ENCODE data around the gene INSM1. TPM values are rescaled to one million over a fixed set of nuclear protein-coding genes. Genes with fewer than 3 reads are reported as not detected.
A peak's percentile ranks its signal among the peaks of the same experiment; 100 is the strongest.

The INSM1 gene
- polyA plus RNA-seq, 3 donors = not detected

- no peak overlapping the region for H3K9ac ChIP-seq (ENCODE audit: insufficient read depth, low read length, poor library complexity, severe bottlenecking)
- peak overlapping the region; percentile 38 to 76 for H3K4me3 Mint-ChIP-seq
- no peaks in the 10 kb centered on the region for H3K79me2 ChIP-seq (ENCODE audit: insufficient read depth, low read length)
- WGBS (ENCODE audit: insufficient coverage) = 0% methylated on average over 3 of the region's 6 CpGs
- no peak overlapping the region for H2AFZ ChIP-seq (ENCODE audit: insufficient read depth, low read depth, low read length, poor library complexity, severe bottlenecking)
- H3K27ac ChIP-seq (ENCODE audit: low read depth in 1 of 2, low read length in 2 of 2) = no peak overlapping the region
- H3K9me3 Mint-ChIP-seq = peaks cover under 1 to 27% (median 11%) of the 10 kb centered on the region in 7 donors
- H3K4me1 ChIP-seq (ENCODE audit: control insufficient read depth in 1 of 2, insufficient read depth in 2 of 2, low read length in 2 of 2) = peaks cover 21 to 30% of the 10 kb centered on the region in 2 donors
- H3K27me3 Mint-ChIP-seq (ENCODE audit: low read depth in 3 of 3) = peaks cover 54 to 61% (median 60%) of the 10 kb centered on the region in 3 donors
- DNase-seq = peak; percentile 30 to 39 (median 34)
- no peaks in the 10 kb centered on the region for H4K20me1 ChIP-seq (ENCODE audit: insufficient read depth, low read length)
- TF ChIP-seq CTCF (IDR thresholded peaks at IDR 0.05) = peak; percentile 80
- H3K4me1 Mint-ChIP-seq = peaks cover 38% of the 10 kb centered on the region
- H3K9me3 ChIP-seq (replicated peaks in 1 of 2; ENCODE audit: control insufficient read depth in 1 of 2, insufficient read depth in 1 of 2, low read length in 2 of 2) = peaks cover 0 to 17% of the 10 kb centered on the region in 2 donors
- H3K27ac Mint-ChIP-seq = no peak overlapping the region
- H3K36me3 ChIP-seq (replicated peaks in 1 of 2; ENCODE audit: control insufficient read depth in 1 of 2, insufficient read depth in 2 of 2, low read length in 2 of 2) = no peaks in the 10 kb centered on the region
- intact Hi-C loops (cut with micrococcal nuclease) = no loop called here
- H3K4me3 ChIP-seq (replicated peaks in 1 of 3; ENCODE audit: low read depth in 2 of 3, low read length in 3 of 3) = no peak overlapping the region
- peaks cover 48 to 55% of the 10 kb centered on the region in 2 donors for H3K27me3 ChIP-seq (ENCODE audit: control insufficient read depth in 2 of 2, insufficient read depth in 2 of 2, low read length in 2 of 2)
- peak overlapping the region; percentile 0 for H3K4me2 ChIP-seq (replicated peaks; ENCODE audit: extremely low read depth, low read length, poor library complexity, severe bottlenecking)
- peaks cover 0 to 1% of the 10 kb centered on the region in 2 donors for H3K36me3 Mint-ChIP-seq
These were observed 7.4 kb upstream of the INSM1 start for GRCh38 chr20:20360464-20360863.

GRCh38 chr20:20362774-20363433 lies 5.0 kb upstream of the INSM1 start:
- Mint-ChIP-seq H3K9me3 (peaks cover 0 to 29% (median 6%) of the 10 kb centered on the region in 7 donors), H3K4me1 (peaks cover 47% of the 10 kb centered on the region), H3K27me3 (ENCODE audit: low read depth in 3 of 3) (peaks cover 74 to 83% (median 81%) of the 10 kb centered on the region in 3 donors), H3K27ac (no peak overlapping the region), H3K4me3 (peak overlapping the region in 1 of 2 donors; percentile 87), H3K36me3 (peaks cover 2 to 4% of the 10 kb centered on the region in 2 donors)
- Histone ChIP-seq H3K4me1 (ENCODE audit: control insufficient read depth in 1 of 2, insufficient read depth in 2 of 2, low read length in 2 of 2) (peaks cover 32 to 44% of the 10 kb centered on the region in 2 donors), H3K79me2 (ENCODE audit: insufficient read depth, low read length) (no peaks in the 10 kb centered on the region), H3K36me3 (replicated peaks in 1 of 2; ENCODE audit: control insufficient read depth in 1 of 2, insufficient read depth in 2 of 2, low read length in 2 of 2) (no peaks in the 10 kb centered on the region), H3K9ac (ENCODE audit: insufficient read depth, low read length, poor library complexity, severe bottlenecking) (no peak overlapping the region), H3K9me3 (replicated peaks in 1 of 2; ENCODE audit: control insufficient read depth in 1 of 2, insufficient read depth in 1 of 2, low read length in 2 of 2) (peaks cover 0 to 18% of the 10 kb centered on the region in 2 donors), H3K4me3 (replicated peaks in 1 of 3; ENCODE audit: low read depth in 2 of 3, low read length in 3 of 3) (no peak overlapping the region), H3K27me3 (ENCODE audit: control insufficient read depth in 2 of 2, insufficient read depth in 2 of 2, low read length in 2 of 2) (peaks cover 64 to 76% of the 10 kb centered on the region in 2 donors), H4K20me1 (ENCODE audit: insufficient read depth, low read length) (no peaks in the 10 kb centered on the region), H3K27ac (ENCODE audit: low read depth in 1 of 2, low read length in 2 of 2) (no peak overlapping the region), H3K4me2 (replicated peaks; ENCODE audit: extremely low read depth, low read length, poor library complexity, severe bottlenecking) (no peak overlapping the region), H2AFZ (ENCODE audit: insufficient read depth, low read depth, low read length, poor library complexity, severe bottlenecking) (no peak overlapping the region)
- no peak for TF ChIP-seq CTCF (IDR thresholded peaks at IDR 0.05)
- intact Hi-C loops (cut with micrococcal nuclease) = no loop called here
- 7% methylated on average over 4 of the region's 17 CpGs for WGBS (ENCODE audit: insufficient coverage)
- no peak for DNase-seq
